IMR-90 (cell line): ENCODE data around the gene DDX53. TPM values are rescaled to one million over a fixed set of nuclear protein-coding genes. Genes with fewer than 3 reads are reported as not detected.
A peak's percentile ranks its signal among the peaks of the same experiment; 100 is the strongest.

Experiments used
- ATAC-seq: fragments of 200-7000 bp; cut with Tn5 transposase; 2 replicates; pipeline ENCODE4 v1.9.1; 2020; ENCODE audit warnings: low read depth, mild to moderate bottlenecking, moderate library complexity
- BruUV-seq: library from RNA; stranded (reverse); fragments of 400-500 nt; replicated peaks from 2 replicates; lab custom pipeline; 2021; lab: Mats Ljungman, UMichigan
- CTCF ChIA-PET: fragments of 300-600 bp; formaldehyde crosslinking; extraction: SDS; loops from one replicate; lab custom pipeline; 2021; ENCODE audit warnings: antibody characterized with exemption; lab: Yijun Ruan, JAX
- POLR2A ChIA-PET: fragments of 300-600 bp; sonication (Branson Sonifier 250); formaldehyde crosslinking; loops from one replicate; lab custom pipeline; 2022; ENCODE audit warnings: antibody characterized with exemption; ENCODE audit not compliant: unreplicated experiment; lab: Charles Lee
- DNase-seq: peaks from one replicate; pipeline ENCODE4 v3.0.0; 2013
- H2AFZ ChIP-seq: replicated peaks from 2 replicates; pipeline ENCODE3; 2013; ENCODE audit warnings: low read length, mild to moderate bottlenecking; ENCODE audit not compliant: poor library complexity
- H2AK5ac ChIP-seq: 2 replicates; pipeline ENCODE4 v1.6.1; 2013; ENCODE audit warnings: low read depth, low read length, inconsistent platforms
- H2AK9ac ChIP-seq: replicated peaks from 2 replicates; pipeline ENCODE3; 2013; ENCODE audit warnings: mild to moderate bottlenecking, low read depth, low read length, moderate library complexity; ENCODE audit not compliant: poor library complexity
- H2BK120ac ChIP-seq: 2 replicates; pipeline ENCODE4 v1.6.1; 2013; ENCODE audit warnings: low read depth, low read length, inconsistent platforms
- H2BK15ac ChIP-seq: 3 replicates; pipeline ENCODE4 v1.6.1; 2013; ENCODE audit warnings: low read depth, low read length, inconsistent platforms
- H2BK20ac ChIP-seq: 2 replicates; pipeline ENCODE4 v1.6.1; 2013; ENCODE audit warnings: low read depth, mild to moderate bottlenecking, inconsistent platforms, low read length, moderate library complexity
- H2BK5ac ChIP-seq: 2 replicates; pipeline ENCODE4 v1.6.1; 2013; ENCODE audit warnings: mild to moderate bottlenecking, low read depth, low read length, inconsistent platforms; ENCODE audit not compliant: poor library complexity, severe bottlenecking
- H3K14ac ChIP-seq: replicated peaks from 2 replicates; pipeline ENCODE4 v1.6.1; 2013; ENCODE audit warnings: low read depth, low read length, inconsistent platforms
- H3K18ac ChIP-seq: 2 replicates; pipeline ENCODE4 v1.6.1; 2013; ENCODE audit warnings: low read depth, low read length, control low read depth
- H3K23ac ChIP-seq: 2 replicates; pipeline ENCODE4 v1.6.1; 2013; ENCODE audit warnings: low read depth, low read length, inconsistent platforms
- H3K27ac ChIP-seq: 2 replicates; pipeline ENCODE4 v1.5.1; 2013; ENCODE audit warnings: mild to moderate bottlenecking, control low read depth, low read length; ENCODE audit not compliant: insufficient read depth
- H3K27me3 ChIP-seq: 2 replicates; pipeline ENCODE4 v1.6.1; 2013; ENCODE audit warnings: low read length; ENCODE audit not compliant: control insufficient read depth, insufficient read depth
- H3K36me3 ChIP-seq: 2 replicates; pipeline ENCODE4 v1.6.1; 2013; ENCODE audit warnings: low read length, mixed read lengths; ENCODE audit not compliant: control insufficient read depth, insufficient read depth
- H3K4ac ChIP-seq: 2 replicates; pipeline ENCODE4 v1.6.1; 2013; ENCODE audit warnings: low read depth, low read length, inconsistent platforms
- H3K4me1 ChIP-seq: 2 replicates; pipeline ENCODE4 v1.6.1; 2013; ENCODE audit warnings: low read length, mixed read lengths; ENCODE audit not compliant: control insufficient read depth, insufficient read depth
- H3K4me2 ChIP-seq: 2 replicates; pipeline ENCODE4 v1.6.1; 2013; ENCODE audit warnings: low read depth, mild to moderate bottlenecking, control low read depth, low read length, moderate library complexity
- H3K4me3 ChIP-seq: 2 replicates; pipeline ENCODE4 v1.5.1; 2013; ENCODE audit warnings: low read depth, mild to moderate bottlenecking, control low read depth, low read length, moderate library complexity; ENCODE audit not compliant: insufficient read depth
- H3K56ac ChIP-seq: 2 replicates; pipeline ENCODE4 v1.6.1; 2013; ENCODE audit warnings: low read length, inconsistent platforms; ENCODE audit not compliant: insufficient read depth; ENCODE audit errors: extremely low read depth
- H3K79me1 ChIP-seq, 2 experiments: 2 replicates each; pipeline ENCODE4 v1.6.1; 2013; ENCODE audit warnings: low read length in 2 of 2, inconsistent platforms in 1 of 2, low read depth in 1 of 2
- H3K9ac ChIP-seq: 2 replicates; pipeline ENCODE4 v1.6.1; 2013; ENCODE audit warnings: low read depth, low read length, control low read depth
- H3K9me1 ChIP-seq: 2 replicates; pipeline ENCODE4 v1.6.1; 2013; ENCODE audit warnings: low read length, inconsistent platforms; ENCODE audit not compliant: insufficient read depth
- H3K9me3 ChIP-seq: 2 replicates; pipeline ENCODE4 v1.6.1; 2013; ENCODE audit warnings: low read length; ENCODE audit not compliant: control insufficient read depth, insufficient read depth
- H4K20me1 ChIP-seq: 2 replicates; pipeline ENCODE4 v1.6.1; 2013; ENCODE audit warnings: low read length, inconsistent platforms; ENCODE audit not compliant: insufficient read depth
- H4K5ac ChIP-seq: 2 replicates; pipeline ENCODE4 v1.6.1; 2013; ENCODE audit warnings: mild to moderate bottlenecking, low read depth, low read length, control low read depth
- H4K8ac ChIP-seq, 2 experiments: 2 replicates each; pipeline ENCODE4 v1.6.1; 2013; ENCODE audit warnings: low read depth in 2 of 2, low read length in 2 of 2, control low read depth in 1 of 2, inconsistent platforms in 1 of 2
- H4K91ac ChIP-seq: 2 replicates; pipeline ENCODE4 v1.6.1; 2013; ENCODE audit warnings: low read depth, low read length, inconsistent platforms; ENCODE audit not compliant: insufficient read depth
- CHD1 ChIP-seq: IDR thresholded peaks from 2 replicates; pipeline ENCODE4 v1.6.1; 2012; ENCODE audit warnings: low read depth, low read length, improper control_type of control experiment
- ELK1 ChIP-seq: fragments of 150-350 bp; IDR thresholded peaks from 2 replicates; pipeline ENCODE4 v1.6.1; 2016; ENCODE audit warnings: low read depth, mild to moderate bottlenecking, low read length, moderate library complexity, borderline replicate concordance
- FOS ChIP-seq: fragments of 150-350 bp; IDR thresholded peaks from 2 replicates; pipeline ENCODE4 v1.6.1; 2016; ENCODE audit warnings: low read depth, low read length
- MAZ ChIP-seq: IDR thresholded peaks from 2 replicates; pipeline ENCODE4 v1.6.1; 2012; ENCODE audit warnings: low read depth, mild to moderate bottlenecking, low read length, improper control_type of control experiment, moderate library complexity, borderline replicate concordance
- RAD21 ChIP-seq: IDR thresholded peaks from 2 replicates; pipeline ENCODE4 v1.6.1; 2012; ENCODE audit warnings: low read length, improper control_type of control experiment
- RCOR1 ChIP-seq: IDR thresholded peaks from 2 replicates; pipeline ENCODE4 v1.6.1; 2012; ENCODE audit warnings: mild to moderate bottlenecking, low read length, improper control_type of control experiment; ENCODE audit not compliant: insufficient replicate concordance
- RFX5 ChIP-seq: IDR thresholded peaks from 2 replicates; pipeline ENCODE4 v1.8.0; 2012; ENCODE audit warnings: low read depth, mild to moderate bottlenecking, low read length, moderate library complexity
- SMC3 ChIP-seq: fragments of 150-350 bp; IDR thresholded peaks from 2 replicates; pipeline ENCODE4 v1.6.1; 2016; ENCODE audit warnings: low read depth, mild to moderate bottlenecking, antibody characterized with exemption, low read length, moderate library complexity
- USF2 ChIP-seq: fragments of 150-350 bp; IDR thresholded peaks from 2 replicates; pipeline ENCODE4 v1.6.1; 2017; ENCODE audit warnings: mild to moderate bottlenecking, antibody characterized with exemption, low read length, low read depth
- WGBS, 2 experiments: methylation state at CpG; one replicate each; pipeline versions ENCODE4 v1.1.5 to v1.1.7; 2013; ENCODE audit warnings: missing lambda C conversion rate in 2 of 2; ENCODE audit not compliant: insufficient read length in 1 of 2; ENCODE audit errors: extremely low coverage in 2 of 2; 5-methylcytosine and 5-hydroxymethylcytosine counted together
- dilution Hi-C: fragments of 300-500 bp; cut with HindIII; formaldehyde crosslinking; loops from one replicate; pipeline ENCODE4 v1.14.3; 2018; ENCODE audit warnings: low sequenced_read_pairs; ENCODE audit not compliant: unreplicated experiment
- in situ Hi-C: fragments of 300-500 bp; cut with MboI; formaldehyde crosslinking; loops from 3 replicates; pipeline ENCODE4 v1.14.3; 2019; ENCODE audit warnings: low sequenced_read_pairs, inconsistent platforms, mixed read lengths
- intact Hi-C: fragments of 100-400 bp; cut with micrococcal nuclease; formaldehyde crosslinking; loops from 2 replicates; pipeline ENCODE4 v1.10.0; 2022
- polyA plus RNA-seq, 3 experiments: library from polyadenylated mRNA; depleted of rRNA; stranded (reverse); fragments of >200 nt; gene quantifications; 2 replicates each; pipeline ENCODE4 v1.2.3, GENCODE V29; 2012; ENCODE audit warnings: low replicate concordance in 1 of 3
- total RNA-seq: library from RNA; depleted of rRNA; stranded (reverse); fragments of >200 nt; gene quantifications from 2 replicates; pipeline ENCODE4 v1.2.3, GENCODE V29; 2012

Gene DDX53
- total and polyA plus RNA-seq, 2 of the 4 experiments (the other 2 are of a cell fraction) = not detected

DNA sequence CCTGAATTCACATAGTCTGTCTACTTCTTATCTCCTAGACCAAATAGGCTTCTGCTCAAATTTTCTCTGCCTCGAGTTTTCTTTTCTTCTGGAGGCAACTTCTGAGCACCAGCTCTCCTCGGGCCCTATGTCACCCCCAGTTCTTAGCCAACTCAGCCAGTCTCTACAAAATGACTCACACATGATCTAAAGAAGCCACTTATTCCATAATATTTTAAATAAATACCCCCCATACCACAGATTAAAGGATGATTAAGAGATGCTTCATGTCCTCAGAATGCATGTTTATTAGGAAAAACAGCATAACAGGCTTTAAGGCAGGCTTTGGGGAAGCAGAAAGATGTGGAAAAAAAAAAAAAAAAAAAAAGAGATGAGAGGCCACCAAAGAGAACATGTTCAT is 36.6 kb upstream of the DDX53 start:
- no peak overlapping the region for H4K5ac ChIP-seq
- TF ChIP-seq FOS (no peak), RFX5 (no peak), RCOR1 (no peak), MAZ (no peak), SMC3 (no peak), CHD1 (no peak), RAD21 (no peak), ELK1 (no peak), USF2 (no peak)
- no peaks in the 10 kb centered on the region for H4K20me1 ChIP-seq
- ChIA-PET POLR2A (no interaction called here), CTCF (no interaction called here)
- dilution Hi-C loops (no loop called here), in situ Hi-C loops (no loop called here), intact Hi-C loops (no loop called here)
- H4K91ac ChIP-seq = no peak overlapping the region
- no peak overlapping the region for H2BK15ac ChIP-seq
- H3K4me2 ChIP-seq = no peak overlapping the region
- no peaks in the 10 kb centered on the region for H3K9me3 ChIP-seq
- no peak overlapping the region for H4K8ac ChIP-seq
- H3K4me1 ChIP-seq = no peaks in the 10 kb centered on the region
- H2BK5ac ChIP-seq = no peak overlapping the region
- H2AK5ac ChIP-seq = no peak overlapping the region
- H3K9me1 ChIP-seq = no peaks in the 10 kb centered on the region
- H3K56ac ChIP-seq = no peak overlapping the region
- peak; percentile 34 for DNase-seq
- H2AFZ ChIP-seq = no peak overlapping the region
- ATAC-seq = peak; percentile 61; the same call in 1 of the 2 replicates
- WGBS, 2 experiments = no CpG with 5 or more reads among the region's 2 CpGs
- no TSS peak for BruUV-seq
- H3K27ac ChIP-seq = no peak overlapping the region
- H3K14ac ChIP-seq = no peak overlapping the region
- H3K79me1 ChIP-seq = no peaks in the 10 kb centered on the region
- H3K36me3 ChIP-seq = no peaks in the 10 kb centered on the region
- no peak overlapping the region for H3K23ac ChIP-seq
- H3K27me3 ChIP-seq = no peaks in the 10 kb centered on the region
- H2BK20ac ChIP-seq = no peak overlapping the region
- no peak overlapping the region for H3K4me3 ChIP-seq
- no peak overlapping the region for H3K9ac ChIP-seq
- no peak overlapping the region for H3K18ac ChIP-seq
- no peak overlapping the region for H3K4ac ChIP-seq
- no peak overlapping the region for H2AK9ac ChIP-seq
- no peak overlapping the region for H2BK120ac ChIP-seq
